Nephron progenitor cell (in vitro differentiated cells): Measurements from ENCODE around the gene TPPP3.

Source experiments
- DNase-seq: peaks from one replicate; pipeline ENCODE4 v3.0.0; 2021
- H3K27ac Mint-ChIP-seq: 2 replicates; pipeline ENCODE4 v1.8.0; 2021; ENCODE audit warnings: mild to moderate bottlenecking, moderate library complexity, mixed read lengths
- H3K27me3 Mint-ChIP-seq: 2 replicates; pipeline ENCODE4 v1.8.0; 2021; ENCODE audit warnings: mild to moderate bottlenecking, low read depth, mixed read lengths; ENCODE audit not compliant: poor library complexity
- H3K36me3 Mint-ChIP-seq: 2 replicates; pipeline ENCODE4 v1.8.0; 2021; ENCODE audit warnings: low read depth, mixed read lengths
- H3K4me1 Mint-ChIP-seq: 2 replicates; pipeline ENCODE4 v1.8.0; 2021; ENCODE audit warnings: mixed read lengths
- H3K4me3 Mint-ChIP-seq: 2 replicates; pipeline ENCODE4 v1.8.0; 2021; ENCODE audit warnings: mild to moderate bottlenecking, moderate library complexity, mixed read lengths
- H3K9me3 Mint-ChIP-seq: 2 replicates; pipeline ENCODE4 v1.8.0; 2021; ENCODE audit warnings: mild to moderate bottlenecking, moderate library complexity, mixed read lengths
- CTCF ChIP-seq: fragments of 200-600 bp; sonication (generic); IDR thresholded peaks from 2 replicates; pipeline ENCODE4 v1.5.0; 2021; ENCODE audit warnings: antibody characterized with exemption

Gene TPPP3

DNA sequence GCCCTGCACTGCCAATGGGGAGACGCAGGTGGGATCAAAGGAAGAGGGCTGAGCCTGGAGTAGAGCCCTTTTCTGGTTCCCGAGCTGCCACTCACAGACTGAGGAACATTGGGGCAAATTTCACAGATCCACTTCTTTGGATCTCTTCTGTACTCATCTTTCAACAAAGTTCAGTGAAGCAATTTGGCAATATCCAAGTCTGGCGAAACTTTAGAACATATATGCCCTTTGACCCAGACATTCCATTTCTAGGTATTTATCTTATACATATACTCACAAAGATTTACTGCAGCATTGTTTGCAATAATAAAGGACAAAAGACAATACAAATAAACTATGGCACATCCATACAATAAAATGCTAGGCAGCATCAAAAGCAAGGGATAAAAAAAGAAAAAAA is 18.0 kb upstream of the TPPP3 start:
- Mint-ChIP-seq H3K27me3 (peaks cover 23% of the 10 kb centered on the region), H3K36me3 (peaks cover 4% of the 10 kb centered on the region), H3K4me3 (no peak overlapping the region), H3K4me1 (peaks cover 28% of the 10 kb centered on the region), H3K9me3 (no peaks in the 10 kb centered on the region), H3K27ac (no peak overlapping the region)
- TF ChIP-seq CTCF = no peak
- no peak for DNase-seq

GRCh38 chr16:67409631-67410030 is 16.3 kb upstream of the TPPP3 start:
- Mint-ChIP-seq H3K27ac (no peak overlapping the region), H3K27me3 (peaks cover 18% of the 10 kb centered on the region), H3K9me3 (no peaks in the 10 kb centered on the region), H3K36me3 (no peaks in the 10 kb centered on the region), H3K4me3 (no peak overlapping the region), H3K4me1 (peaks cover 21% of the 10 kb centered on the region)
- no peak for TF ChIP-seq CTCF
- DNase-seq = no peak

- peaks cover 11% of the 10 kb centered on the region for H3K4me1 Mint-ChIP-seq
- no peak for TF ChIP-seq CTCF
- H3K9me3 Mint-ChIP-seq = no peaks in the 10 kb centered on the region
- peaks cover 18% of the 10 kb centered on the region for H3K27me3 Mint-ChIP-seq
- H3K27ac Mint-ChIP-seq = no peak overlapping the region
- H3K36me3 Mint-ChIP-seq = no peaks in the 10 kb centered on the region
- no peak for DNase-seq
- H3K4me3 Mint-ChIP-seq = no peak overlapping the region
These were observed 14.6 kb upstream of the TPPP3 start for GRCh38 chr16:67407788-67408452.

- no peak overlapping the region for H3K27ac Mint-ChIP-seq
- H3K36me3 Mint-ChIP-seq = no peaks in the 10 kb centered on the region
- peaks cover 17% of the 10 kb centered on the region for H3K27me3 Mint-ChIP-seq
- no peak for DNase-seq
- H3K4me3 Mint-ChIP-seq = no peak overlapping the region
- TF ChIP-seq CTCF = no peak
- peaks cover 15% of the 10 kb centered on the region for H3K4me1 Mint-ChIP-seq
- no peaks in the 10 kb centered on the region for H3K9me3 Mint-ChIP-seq
These were observed 14.0 kb upstream of the TPPP3 start for GRCh38 chr16:67407176-67407787.

DNA sequence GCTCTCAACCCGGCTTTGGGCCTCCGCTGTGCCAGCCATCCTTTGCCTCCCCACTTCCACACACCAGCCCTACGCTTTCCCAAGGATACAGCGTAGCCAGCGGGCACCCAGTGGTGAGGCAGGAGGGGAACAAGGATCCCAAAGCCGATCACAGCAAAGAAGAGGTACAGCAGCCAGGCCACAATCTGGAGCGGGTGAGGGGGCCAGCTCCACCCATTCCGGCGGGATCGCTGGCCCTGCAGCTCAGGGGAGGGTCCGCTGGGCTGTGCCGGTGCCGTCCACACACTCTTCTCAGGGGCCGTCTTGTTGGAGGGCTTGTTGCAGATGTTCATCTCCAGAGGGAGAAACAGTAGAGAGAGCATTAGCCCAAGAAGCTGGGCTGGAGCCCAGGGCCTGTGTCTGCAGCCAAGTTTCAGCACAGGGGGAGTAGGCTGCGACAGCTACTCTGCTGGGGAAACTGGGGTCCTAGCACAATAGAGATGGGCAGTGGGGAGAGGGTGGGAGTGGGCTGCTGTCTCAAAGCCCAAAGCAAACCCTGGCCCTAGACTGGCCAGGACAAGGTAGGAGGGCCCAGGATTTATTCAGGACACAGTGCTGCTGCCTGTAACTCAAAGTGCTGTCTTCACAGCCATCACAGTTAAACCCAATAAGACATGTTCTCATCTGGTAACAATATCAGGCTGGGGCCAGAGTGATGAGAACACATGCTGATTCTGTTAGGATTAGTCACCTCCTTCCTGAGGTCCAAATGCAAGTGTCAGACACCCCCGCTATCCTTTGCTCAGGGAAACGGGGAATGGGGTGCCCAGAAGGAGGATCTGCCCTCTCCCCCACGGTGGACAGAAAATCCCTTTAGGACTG is 13.0 kb upstream of the TPPP3 start:
- no peak overlapping the region for H3K27ac Mint-ChIP-seq
- H3K4me3 Mint-ChIP-seq = no peak overlapping the region
- H3K9me3 Mint-ChIP-seq = no peaks in the 10 kb centered on the region
- TF ChIP-seq CTCF = no peak
- peaks cover 12% of the 10 kb centered on the region for H3K27me3 Mint-ChIP-seq
- no peaks in the 10 kb centered on the region for H3K36me3 Mint-ChIP-seq
- DNase-seq = no peak
- H3K4me1 Mint-ChIP-seq = peaks cover 22% of the 10 kb centered on the region
